Measurements from ENCODE around the gene LMBRD2.
"Not testable (repeated sequence)": the region's sequence is repeated elsewhere in the genome, so short reads cannot be mapped to it uniquely, and the experiment has no call there.

The LMBRD2 gene

GRCh38 chr5:36135988-36136387 lies 15.7 kb downstream of the LMBRD2 start:
- Histone ChIP-seq H3K23ac (ENCODE audit: low read depth, low read length, poor library complexity) (no peak overlapping the region), H3K4me2 (ENCODE audit: insufficient read depth, low read length, poor library complexity, severe bottlenecking) (no peak overlapping the region), H3K9me3 (replicated peaks in 1 of 2; ENCODE audit: control insufficient read depth in 2 of 2, insufficient read depth in 1 of 2, low read depth in 1 of 2, low read length in 2 of 2) (peaks cover 0 to 3% of the 10 kb centered on the region in 2 donors), H3K4me1 (ENCODE audit: control insufficient read depth in 2 of 2, insufficient read depth in 1 of 2, low read depth in 1 of 2, low read length in 2 of 2) (no peaks in the 10 kb centered on the region), H3K27me3 (ENCODE audit: control insufficient read depth in 3 of 3, insufficient read depth in 3 of 3, low read depth in 1 of 3, low read length in 3 of 3) (no peaks in the 10 kb centered on the region), H4K91ac (ENCODE audit: low read depth, low read length, poor library complexity) (no peak overlapping the region), H2AK5ac (ENCODE audit: low read depth, low read length) (no peak overlapping the region), H2BK15ac (ENCODE audit: low read length) (no peak overlapping the region), H3K27ac (replicated peaks; ENCODE audit: low read length) (no peak overlapping the region), H3K9ac (ENCODE audit: low read depth, low read length, poor library complexity) (no peak overlapping the region), H2AFZ (ENCODE audit: low read length) (no peak overlapping the region), H2BK120ac (ENCODE audit: low read depth, low read length) (no peak overlapping the region), H3K4ac (ENCODE audit: low read length) (no peak overlapping the region), H2BK12ac (ENCODE audit: low read length) (no peak overlapping the region), H3K79me1 (ENCODE audit: low read depth, low read length) (no peaks in the 10 kb centered on the region), H3K4me3 (ENCODE audit: low read length in 2 of 2) (no peak overlapping the region), H4K8ac (ENCODE audit: low read depth, low read length) (no peak overlapping the region), H3K14ac (ENCODE audit: low read length) (no peak overlapping the region), H2BK5ac (ENCODE audit: low read length) (no peak overlapping the region), H3K36me3 (replicated peaks in 1 of 2; ENCODE audit: control insufficient read depth in 2 of 2, insufficient read depth in 2 of 2, low read length in 2 of 2) (peaks cover 0 to 13% of the 10 kb centered on the region in 2 donors), H3K18ac (ENCODE audit: low read length) (no peak overlapping the region)
- WGBS, 2 donors (ENCODE audit: extremely low coverage in 2 of 2, insufficient read length in 2 of 2, insufficient replicate concordance in 1 of 2): no CpG with 5 or more reads among the region's 3 CpGs
- DNase-seq (ENCODE audit: low spot score): no peak

GRCh38 chr5:36133009-36133408 lies 18.7 kb downstream of the LMBRD2 start:
- DNase-seq (ENCODE audit: low spot score); H2AK5ac ChIP-seq (ENCODE audit: low read depth, low read length): not testable (repeated sequence)

GRCh38 chr5:36129666-36130065 lies 22.0 kb downstream of the LMBRD2 start:
- H3K36me3 ChIP-seq (replicated peaks in 1 of 2; ENCODE audit: control insufficient read depth in 2 of 2, insufficient read depth in 2 of 2, low read length in 2 of 2); H2BK12ac ChIP-seq (ENCODE audit: low read length); H3K18ac ChIP-seq (ENCODE audit: low read length); H3K23ac ChIP-seq (ENCODE audit: low read depth, low read length, poor library complexity); H3K27ac ChIP-seq (replicated peaks; ENCODE audit: low read length); H2BK5ac ChIP-seq (ENCODE audit: low read length); H3K14ac ChIP-seq (ENCODE audit: low read length); H3K79me1 ChIP-seq (ENCODE audit: low read depth, low read length); DNase-seq (ENCODE audit: low spot score); H2AK5ac ChIP-seq (ENCODE audit: low read depth, low read length); H4K91ac ChIP-seq (ENCODE audit: low read depth, low read length, poor library complexity); H2BK15ac ChIP-seq (ENCODE audit: low read length); H2AFZ ChIP-seq (ENCODE audit: low read length); H3K4ac ChIP-seq (ENCODE audit: low read length); H2BK120ac ChIP-seq (ENCODE audit: low read depth, low read length); H3K4me3 ChIP-seq (ENCODE audit: low read length in 2 of 2); H3K4me2 ChIP-seq (ENCODE audit: insufficient read depth, low read length, poor library complexity, severe bottlenecking); H3K27me3 ChIP-seq (ENCODE audit: control insufficient read depth in 3 of 3, insufficient read depth in 3 of 3, low read depth in 1 of 3, low read length in 3 of 3); H3K9ac ChIP-seq (ENCODE audit: low read depth, low read length, poor library complexity); H3K4me1 ChIP-seq (ENCODE audit: control insufficient read depth in 2 of 2, insufficient read depth in 1 of 2, low read depth in 1 of 2, low read length in 2 of 2); H4K8ac ChIP-seq (ENCODE audit: low read depth, low read length); H3K9me3 ChIP-seq (replicated peaks in 1 of 2; ENCODE audit: control insufficient read depth in 2 of 2, insufficient read depth in 1 of 2, low read depth in 1 of 2, low read length in 2 of 2): not testable (repeated sequence)
- WGBS, 2 donors (ENCODE audit: extremely low coverage in 2 of 2, insufficient read length in 2 of 2, insufficient replicate concordance in 1 of 2): no CpG with 5 or more reads among the region's 5 CpGs

More at GRCh38 chr5:36133009-36133408, 18.7 kb downstream of the LMBRD2 start:
- not testable (repeated sequence) for H4K8ac ChIP-seq (ENCODE audit: low read depth, low read length); H4K91ac ChIP-seq (ENCODE audit: low read depth, low read length, poor library complexity); H2BK15ac ChIP-seq (ENCODE audit: low read length); H3K4ac ChIP-seq (ENCODE audit: low read length); H3K14ac ChIP-seq (ENCODE audit: low read length); H2BK120ac ChIP-seq (ENCODE audit: low read depth, low read length); H3K4me2 ChIP-seq (ENCODE audit: insufficient read depth, low read length, poor library complexity, severe bottlenecking); H3K4me3 ChIP-seq (ENCODE audit: low read length in 2 of 2); H3K23ac ChIP-seq (ENCODE audit: low read depth, low read length, poor library complexity); H3K18ac ChIP-seq (ENCODE audit: low read length); H2AFZ ChIP-seq (ENCODE audit: low read length); H3K9me3 ChIP-seq (replicated peaks in 1 of 2; ENCODE audit: control insufficient read depth in 2 of 2, insufficient read depth in 1 of 2, low read depth in 1 of 2, low read length in 2 of 2); H3K27me3 ChIP-seq (ENCODE audit: control insufficient read depth in 3 of 3, insufficient read depth in 3 of 3, low read depth in 1 of 3, low read length in 3 of 3); H3K9ac ChIP-seq (ENCODE audit: low read depth, low read length, poor library complexity); H3K36me3 ChIP-seq (replicated peaks in 1 of 2; ENCODE audit: control insufficient read depth in 2 of 2, insufficient read depth in 2 of 2, low read length in 2 of 2); H2BK5ac ChIP-seq (ENCODE audit: low read length); H3K79me1 ChIP-seq (ENCODE audit: low read depth, low read length); H3K27ac ChIP-seq (replicated peaks; ENCODE audit: low read length); H3K4me1 ChIP-seq (ENCODE audit: control insufficient read depth in 2 of 2, insufficient read depth in 1 of 2, low read depth in 1 of 2, low read length in 2 of 2); H2BK12ac ChIP-seq (ENCODE audit: low read length)
- WGBS, 2 donors (ENCODE audit: extremely low coverage in 2 of 2, insufficient read length in 2 of 2, insufficient replicate concordance in 1 of 2): no CpG with 5 or more reads among the region's 1 CpG

GRCh38 chr5:36128795-36129194 lies 22.9 kb downstream of the LMBRD2 start:
- no peak overlapping the region for H3K14ac ChIP-seq (ENCODE audit: low read length)
- no peak overlapping the region for H2BK120ac ChIP-seq (ENCODE audit: low read depth, low read length)
- H2AFZ ChIP-seq (ENCODE audit: low read length): no peak overlapping the region
- no peak overlapping the region for H2AK5ac ChIP-seq (ENCODE audit: low read depth, low read length)
- no peaks in the 10 kb centered on the region for H3K27me3 ChIP-seq (ENCODE audit: control insufficient read depth in 3 of 3, insufficient read depth in 3 of 3, low read depth in 1 of 3, low read length in 3 of 3)
- no peak overlapping the region for H3K4me2 ChIP-seq (ENCODE audit: insufficient read depth, low read length, poor library complexity, severe bottlenecking)
- H3K27ac ChIP-seq (replicated peaks; ENCODE audit: low read length): no peak overlapping the region
- H3K79me1 ChIP-seq (ENCODE audit: low read depth, low read length): no peaks in the 10 kb centered on the region
- no peak overlapping the region for H2BK15ac ChIP-seq (ENCODE audit: low read length)
- H3K36me3 ChIP-seq (replicated peaks in 1 of 2; ENCODE audit: control insufficient read depth in 2 of 2, insufficient read depth in 2 of 2, low read length in 2 of 2): no peaks in the 10 kb centered on the region
- H3K18ac ChIP-seq (ENCODE audit: low read length): no peak overlapping the region
- H3K9ac ChIP-seq (ENCODE audit: low read depth, low read length, poor library complexity): no peak overlapping the region
- no peak overlapping the region for H3K4ac ChIP-seq (ENCODE audit: low read length)
- H2BK5ac ChIP-seq (ENCODE audit: low read length): no peak overlapping the region
- DNase-seq (ENCODE audit: low spot score): no peak
- peaks cover 2 to 7% of the 10 kb centered on the region in 2 donors for H3K9me3 ChIP-seq (replicated peaks in 1 of 2; ENCODE audit: control insufficient read depth in 2 of 2, insufficient read depth in 1 of 2, low read depth in 1 of 2, low read length in 2 of 2)
- H4K8ac ChIP-seq (ENCODE audit: low read depth, low read length): no peak overlapping the region
- no CpG with 5 or more reads among the region's 1 CpG for WGBS, 2 donors (ENCODE audit: extremely low coverage in 2 of 2, insufficient read length in 2 of 2, insufficient replicate concordance in 1 of 2)
- H3K4me1 ChIP-seq (ENCODE audit: control insufficient read depth in 2 of 2, insufficient read depth in 1 of 2, low read depth in 1 of 2, low read length in 2 of 2): no peaks in the 10 kb centered on the region
- no peak overlapping the region for H2BK12ac ChIP-seq (ENCODE audit: low read length)
- H4K91ac ChIP-seq (ENCODE audit: low read depth, low read length, poor library complexity): no peak overlapping the region
- H3K4me3 ChIP-seq (ENCODE audit: low read length in 2 of 2): no peak overlapping the region
- no peak overlapping the region for H3K23ac ChIP-seq (ENCODE audit: low read depth, low read length, poor library complexity)
